ENCODE measurements around the gene REM2.
"Not testable (repeated sequence)": the region's sequence is repeated elsewhere in the genome, so short reads cannot be mapped to it uniquely, and the experiment has no call there.

REM2 gene

GRCh38 chr14:22854963-22855724 is 27.9 kb upstream of the REM2 start:
- Mint-ChIP-seq H3K36me3 (ENCODE audit: low read depth) (no peaks in the 10 kb centered on the region), H3K4me1 (ENCODE audit: low read depth) (peaks cover 33% of the 10 kb centered on the region), H3K27me3 (peaks cover 19% of the 10 kb centered on the region), H3K4me3 (no peak overlapping the region), H3K27ac (no peak overlapping the region), H3K9me3 (no peaks in the 10 kb centered on the region)
- intact Hi-C loops (cut with micrococcal nuclease): no loop called here

DNA sequence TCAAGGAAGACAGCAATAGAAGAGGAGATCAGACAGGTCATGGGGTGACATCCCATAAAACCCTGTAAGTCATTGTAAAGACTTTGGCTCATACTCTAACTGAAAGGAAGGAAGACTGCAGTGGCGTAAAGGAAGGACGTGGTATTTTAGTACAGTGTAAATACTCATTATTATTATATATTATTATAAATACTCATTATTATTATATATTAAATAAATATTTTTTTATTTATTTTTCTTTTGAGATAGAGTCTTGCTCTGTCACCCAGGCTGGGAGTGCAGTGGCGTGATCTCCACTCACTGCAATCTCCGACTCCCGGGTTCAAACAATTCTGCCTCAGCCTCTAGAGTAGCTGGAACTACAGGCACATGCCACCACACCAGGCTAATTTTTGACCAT is 26.6 kb upstream of the REM2 start:
- no peaks in the 10 kb centered on the region for H3K36me3 Mint-ChIP-seq (ENCODE audit: low read depth)
- peaks cover 30% of the 10 kb centered on the region for H3K27me3 Mint-ChIP-seq
- H3K27ac Mint-ChIP-seq: no peak overlapping the region
- H3K9me3 Mint-ChIP-seq: no peaks in the 10 kb centered on the region
- H3K4me1 Mint-ChIP-seq (ENCODE audit: low read depth): peaks cover 20% of the 10 kb centered on the region
- H3K4me3 Mint-ChIP-seq: no peak overlapping the region
- intact Hi-C loops (cut with micrococcal nuclease): no loop called here

DNA sequence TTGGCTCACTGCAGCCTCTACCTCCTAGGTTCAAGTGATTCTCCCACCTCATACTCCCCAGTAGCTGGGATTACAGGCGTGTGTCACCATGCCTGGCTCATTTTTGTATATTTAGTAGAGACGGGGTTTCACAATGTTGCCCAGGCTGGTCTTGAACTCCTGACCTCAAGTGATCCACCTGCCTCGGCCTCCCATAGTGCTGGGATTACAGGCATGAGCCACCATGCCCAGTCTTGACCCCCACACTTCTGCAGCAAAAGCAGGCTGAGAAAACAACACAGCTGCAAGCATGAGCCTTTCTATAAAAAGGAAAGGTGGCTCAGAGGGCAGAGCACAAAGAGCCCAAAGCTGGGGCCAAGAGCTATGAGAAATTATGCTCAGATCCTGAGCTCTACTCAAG is 22.6 kb upstream of the REM2 start:
- intact Hi-C loops (cut with micrococcal nuclease); H3K36me3 Mint-ChIP-seq (ENCODE audit: low read depth); H3K27ac Mint-ChIP-seq; H3K9me3 Mint-ChIP-seq; H3K4me3 Mint-ChIP-seq; H3K4me1 Mint-ChIP-seq (ENCODE audit: low read depth): not testable (repeated sequence)
- H3K27me3 Mint-ChIP-seq: peaks cover 40% of the 10 kb centered on the region

DNA sequence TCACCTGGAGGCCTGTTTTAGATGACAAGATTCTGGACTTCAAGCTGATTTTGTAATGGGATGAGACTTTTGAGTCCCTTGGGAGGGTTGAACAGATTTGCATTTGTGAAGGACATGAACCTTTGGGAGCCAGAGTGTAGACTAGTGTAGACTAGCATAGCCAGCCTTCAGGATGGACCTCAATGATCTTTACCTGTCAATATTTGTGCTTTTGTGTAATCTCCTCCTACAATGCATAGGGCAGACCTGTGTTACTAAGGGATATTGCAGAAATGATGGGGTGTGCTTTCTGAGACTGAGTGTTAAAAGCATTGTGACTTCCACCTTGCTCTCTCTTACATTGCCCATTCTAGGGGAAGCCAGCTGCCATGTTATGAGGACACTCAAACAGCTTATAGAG is 21.4 kb upstream of the REM2 start:
- intact Hi-C loops (cut with micrococcal nuclease): no loop called here
- Mint-ChIP-seq H3K4me1 (ENCODE audit: low read depth) (no peaks in the 10 kb centered on the region), H3K36me3 (ENCODE audit: low read depth) (no peaks in the 10 kb centered on the region), H3K27me3 (peaks cover 38% of the 10 kb centered on the region), H3K27ac (no peak overlapping the region), H3K4me3 (no peak overlapping the region), H3K9me3 (no peaks in the 10 kb centered on the region)

DNA sequence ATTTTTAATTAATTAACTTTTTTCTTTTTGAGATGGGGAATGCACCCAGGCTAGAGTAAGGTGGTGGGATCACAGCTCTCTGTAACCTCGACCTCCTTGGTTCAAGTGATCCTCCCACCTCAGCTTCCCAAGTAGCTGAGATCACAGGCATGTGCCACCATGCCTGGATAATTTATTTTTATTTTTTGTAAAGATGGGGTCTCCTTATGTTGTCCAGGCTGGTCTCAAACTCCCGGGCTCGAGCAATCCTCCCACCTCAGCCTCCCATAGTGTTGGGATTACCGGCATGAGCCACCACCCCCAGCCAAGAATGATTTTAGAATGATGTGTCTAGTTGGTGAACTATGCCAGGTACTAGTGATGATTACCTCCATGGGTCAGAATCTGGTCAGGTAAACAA is 18.0 kb upstream of the REM2 start:
- Mint-ChIP-seq H3K4me1 (ENCODE audit: low read depth) (no peaks in the 10 kb centered on the region), H3K9me3 (no peaks in the 10 kb centered on the region), H3K36me3 (ENCODE audit: low read depth) (no peaks in the 10 kb centered on the region), H3K4me3 (no peak overlapping the region), H3K27ac (no peak overlapping the region), H3K27me3 (peaks cover 26% of the 10 kb centered on the region)
- intact Hi-C loops (cut with micrococcal nuclease): no loop called here

DNA sequence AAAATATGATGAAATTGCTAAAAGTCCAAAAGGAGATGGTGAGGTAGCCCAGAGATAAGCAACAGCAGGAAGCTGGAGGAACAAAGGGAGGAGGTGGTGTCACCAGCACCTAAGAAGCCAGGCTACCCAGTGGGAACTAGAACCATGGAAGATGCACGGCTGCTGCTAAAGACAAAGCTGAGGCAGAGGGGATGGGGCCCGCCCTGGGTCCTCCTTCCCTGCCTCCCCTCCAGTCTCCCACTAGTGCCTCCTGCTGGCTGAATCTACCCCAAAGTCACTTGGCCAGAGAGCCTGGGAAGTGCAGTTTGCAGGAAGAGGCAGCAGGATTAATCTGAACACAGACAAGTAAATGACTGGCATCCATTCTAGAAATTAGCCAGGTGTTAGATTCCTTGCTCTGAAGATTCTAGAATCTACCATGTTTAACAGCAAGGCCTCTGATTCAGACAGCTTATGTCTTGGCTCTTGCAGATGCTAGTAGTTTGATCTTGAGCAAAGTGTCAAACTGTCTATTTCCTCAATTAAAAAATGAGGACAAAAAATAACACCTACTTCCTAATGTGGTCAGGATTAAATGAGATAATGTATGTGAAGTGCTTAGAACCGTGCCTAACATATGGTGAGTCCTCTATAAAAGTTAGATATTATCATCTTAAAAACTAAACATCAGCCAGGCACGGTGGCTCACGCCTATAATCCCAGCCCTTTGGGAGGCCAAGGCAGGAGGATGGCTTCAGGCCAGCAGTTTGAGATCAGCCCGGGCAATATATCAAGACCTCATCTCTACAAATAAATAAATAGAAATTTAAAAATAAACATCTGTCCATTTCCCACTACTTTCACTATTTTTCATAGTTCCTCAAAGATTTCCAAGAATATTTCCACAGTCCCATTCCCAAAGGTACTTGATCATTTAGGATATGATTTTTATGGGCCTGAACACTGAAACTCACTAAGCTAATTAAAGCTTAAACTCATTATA is 17.3 kb upstream of the REM2 start:
- Mint-ChIP-seq H3K4me1 (ENCODE audit: low read depth) (no peaks in the 10 kb centered on the region), H3K9me3 (no peaks in the 10 kb centered on the region), H3K4me3 (no peak overlapping the region), H3K36me3 (ENCODE audit: low read depth) (no peaks in the 10 kb centered on the region), H3K27me3 (peaks cover 21% of the 10 kb centered on the region), H3K27ac (no peak overlapping the region)
- intact Hi-C loops (cut with micrococcal nuclease): no loop called here

DNA sequence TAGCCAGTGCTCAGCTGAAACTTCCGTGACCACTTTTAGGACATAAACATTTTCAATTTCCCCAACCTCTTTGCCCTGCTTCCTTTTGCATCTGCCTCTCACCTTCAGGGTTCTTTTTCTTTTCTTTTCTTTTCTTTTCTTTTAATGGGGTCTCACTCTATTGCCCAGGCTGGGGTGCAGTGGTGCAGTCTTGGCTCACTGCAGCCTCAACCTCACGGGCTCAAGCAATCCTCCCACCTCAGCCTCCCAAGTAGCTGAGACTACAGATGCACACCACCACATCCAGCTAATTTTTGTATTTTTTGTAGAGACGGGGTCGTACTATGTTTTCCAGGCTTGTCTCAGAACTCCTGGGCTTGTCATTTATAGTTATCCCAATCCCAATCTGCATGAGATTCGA is 16.1 kb upstream of the REM2 start:
- H3K27me3 Mint-ChIP-seq: peaks cover 11% of the 10 kb centered on the region
- no peak overlapping the region for H3K4me3 Mint-ChIP-seq
- no peaks in the 10 kb centered on the region for H3K9me3 Mint-ChIP-seq
- no peaks in the 10 kb centered on the region for H3K4me1 Mint-ChIP-seq (ENCODE audit: low read depth)
- no peak overlapping the region for H3K27ac Mint-ChIP-seq
- H3K36me3 Mint-ChIP-seq (ENCODE audit: low read depth): no peaks in the 10 kb centered on the region
- intact Hi-C loops (cut with micrococcal nuclease): no loop called here

DNA sequence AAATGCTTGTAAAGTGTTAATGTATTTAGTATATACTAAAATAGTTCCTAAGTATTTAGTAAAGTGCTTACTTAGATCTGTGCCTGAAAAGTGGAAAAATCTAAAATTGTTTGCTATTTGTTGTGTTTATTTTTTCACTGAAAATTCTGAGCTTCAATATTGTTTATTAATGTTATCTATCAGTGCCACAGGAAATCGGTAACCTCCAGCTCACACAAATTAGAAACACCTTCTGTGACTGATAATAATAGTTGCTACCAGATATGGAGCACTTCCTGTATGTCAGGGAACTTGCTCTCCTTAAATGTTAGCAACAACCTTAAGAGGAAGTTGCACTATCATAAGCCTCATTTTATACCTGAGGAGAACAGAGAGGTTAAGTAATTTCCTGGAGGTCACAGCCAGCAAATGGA is 12.2 kb upstream of the REM2 start:
- peaks cover 19% of the 10 kb centered on the region for H3K4me1 Mint-ChIP-seq (ENCODE audit: low read depth)
- H3K36me3 Mint-ChIP-seq (ENCODE audit: low read depth): peaks cover 37% of the 10 kb centered on the region
- peak overlapping the region; percentile 87 for H3K27ac Mint-ChIP-seq
- H3K9me3 Mint-ChIP-seq: no peaks in the 10 kb centered on the region
- H3K27me3 Mint-ChIP-seq: peaks cover 2% of the 10 kb centered on the region
- peak overlapping the region; percentile 85 for H3K4me3 Mint-ChIP-seq
- intact Hi-C loops (cut with micrococcal nuclease): no loop called here

DNA sequence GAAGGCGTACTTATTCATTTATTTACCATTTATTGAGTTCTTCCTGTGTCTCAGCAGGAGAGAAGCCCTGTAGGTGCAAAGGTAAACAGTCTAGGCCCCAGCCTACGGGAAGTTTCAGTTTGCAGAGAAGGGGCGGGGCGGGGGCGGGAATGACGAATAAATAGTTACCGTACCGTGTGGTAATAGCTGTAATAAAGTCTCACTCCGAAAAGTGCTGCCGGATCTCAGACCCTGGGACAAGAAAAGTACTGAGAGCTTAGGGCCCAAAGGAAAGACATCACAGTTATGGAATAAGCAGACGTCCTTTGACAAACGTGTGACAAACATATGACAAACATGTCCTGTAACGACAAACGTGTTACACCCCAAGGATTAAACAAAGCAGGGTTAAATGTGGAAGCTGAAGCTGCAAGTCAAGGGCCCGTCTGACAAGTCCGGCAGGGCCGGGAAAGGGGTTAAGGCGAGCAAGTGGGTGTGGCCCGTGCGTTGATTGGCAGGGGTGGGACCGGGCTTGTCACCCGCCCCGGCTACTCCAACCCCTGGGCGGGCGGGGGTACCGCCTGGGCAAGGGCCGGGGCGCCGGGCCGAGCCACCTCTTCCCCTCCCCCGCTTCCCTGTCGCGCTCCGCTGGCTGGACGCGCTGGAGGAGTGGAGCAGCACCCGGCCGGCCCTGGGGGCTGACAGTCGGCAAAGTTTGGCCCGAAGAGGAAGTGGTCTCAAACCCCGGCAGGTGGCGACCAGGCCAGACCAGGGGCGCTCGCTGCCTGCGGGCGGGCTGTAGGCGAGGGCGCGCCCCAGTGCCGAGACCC is 11.6 kb upstream of the REM2 start, which contains the start of gene LRP10:
LRP10 (plus strand) TSS at position 517 of the 809 bp plus-strand sequence. CDS start 564 bp downstream, outside the sequence.
- Mint-ChIP-seq H3K4me3 (peak within 1 kb of the TSS; percentile 85), H3K4me1 (ENCODE audit: low read depth) (peaks cover 19% of the 10 kb centered on the region), H3K27ac (peak within 1 kb of the TSS; percentile 87), H3K36me3 (ENCODE audit: low read depth) (peaks cover 43% of the 10 kb centered on the region), H3K27me3 (peaks cover 2% of the 10 kb centered on the region), H3K9me3 (no peaks in the 10 kb centered on the region)
- intact Hi-C loops (cut with micrococcal nuclease): loop anchor here (1.0 kb wide), 1 partner anchor 29 kb away; no protein-coding TSS in a partner anchor

- Mint-ChIP-seq H3K9me3 (no peaks in the 10 kb centered on the region), H3K36me3 (ENCODE audit: low read depth) (peaks cover 51% of the 10 kb centered on the region)
Measured at GRCh38 chr14:22872033-22872832, 10.8 kb upstream of the REM2 start.

DNA sequence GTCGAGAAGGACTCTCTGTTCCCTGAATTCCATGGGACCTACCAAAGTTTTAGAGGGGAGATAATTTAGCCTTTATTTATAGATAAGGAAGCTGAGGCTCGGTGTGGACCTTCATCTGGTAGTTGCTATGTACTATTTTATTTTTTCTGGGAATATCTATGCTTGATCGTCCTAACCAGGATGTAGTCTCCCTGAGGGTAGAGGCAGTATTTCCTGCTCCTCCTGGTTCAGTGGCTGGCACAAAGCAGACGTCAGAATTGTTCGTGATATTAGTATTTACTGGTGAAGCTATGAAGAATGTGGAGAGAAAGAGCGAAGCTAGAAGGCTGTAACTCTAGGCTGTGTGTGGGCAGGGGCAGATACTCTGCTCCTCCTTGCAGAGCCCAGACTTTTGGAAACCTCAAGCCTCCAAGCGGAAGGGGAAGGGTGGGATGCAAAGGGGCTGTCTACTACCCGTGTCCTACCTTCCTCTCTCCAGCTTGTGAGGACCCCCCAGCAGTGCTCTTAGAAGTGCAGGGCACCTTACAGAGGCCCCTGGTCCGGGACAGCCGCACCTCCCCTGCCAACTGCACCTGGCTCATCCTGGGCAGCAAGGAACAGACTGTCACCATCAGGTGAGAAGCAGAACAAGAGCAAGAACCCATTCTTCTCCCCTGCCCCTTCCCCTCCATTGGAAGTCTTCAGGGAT is 10.0 kb upstream of the REM2 start:
- H3K36me3 Mint-ChIP-seq (ENCODE audit: low read depth): peaks cover 59% of the 10 kb centered on the region
- peaks cover 19% of the 10 kb centered on the region for H3K4me1 Mint-ChIP-seq (ENCODE audit: low read depth)
- no peaks in the 10 kb centered on the region for H3K27me3 Mint-ChIP-seq
- no peaks in the 10 kb centered on the region for H3K9me3 Mint-ChIP-seq
- peak overlapping the region; percentile 85 for H3K4me3 Mint-ChIP-seq
- peak overlapping the region; percentile 87 for H3K27ac Mint-ChIP-seq
- intact Hi-C loops (cut with micrococcal nuclease): loop anchor here (1.0 kb wide), 1 partner anchor 27 kb away; no protein-coding TSS in a partner anchor

More at GRCh38 chr14:22872033-22872832, 10.8 kb upstream of the REM2 start:
- intact Hi-C loops (cut with micrococcal nuclease): loop anchor here (1.0 kb wide), 1 partner anchor 28 kb away; no protein-coding TSS in a partner anchor
- Mint-ChIP-seq H3K4me3 (peak overlapping the region; percentile 85), H3K27ac (peak overlapping the region; percentile 87), H3K4me1 (ENCODE audit: low read depth) (peaks cover 19% of the 10 kb centered on the region), H3K27me3 (no peaks in the 10 kb centered on the region)

DNA sequence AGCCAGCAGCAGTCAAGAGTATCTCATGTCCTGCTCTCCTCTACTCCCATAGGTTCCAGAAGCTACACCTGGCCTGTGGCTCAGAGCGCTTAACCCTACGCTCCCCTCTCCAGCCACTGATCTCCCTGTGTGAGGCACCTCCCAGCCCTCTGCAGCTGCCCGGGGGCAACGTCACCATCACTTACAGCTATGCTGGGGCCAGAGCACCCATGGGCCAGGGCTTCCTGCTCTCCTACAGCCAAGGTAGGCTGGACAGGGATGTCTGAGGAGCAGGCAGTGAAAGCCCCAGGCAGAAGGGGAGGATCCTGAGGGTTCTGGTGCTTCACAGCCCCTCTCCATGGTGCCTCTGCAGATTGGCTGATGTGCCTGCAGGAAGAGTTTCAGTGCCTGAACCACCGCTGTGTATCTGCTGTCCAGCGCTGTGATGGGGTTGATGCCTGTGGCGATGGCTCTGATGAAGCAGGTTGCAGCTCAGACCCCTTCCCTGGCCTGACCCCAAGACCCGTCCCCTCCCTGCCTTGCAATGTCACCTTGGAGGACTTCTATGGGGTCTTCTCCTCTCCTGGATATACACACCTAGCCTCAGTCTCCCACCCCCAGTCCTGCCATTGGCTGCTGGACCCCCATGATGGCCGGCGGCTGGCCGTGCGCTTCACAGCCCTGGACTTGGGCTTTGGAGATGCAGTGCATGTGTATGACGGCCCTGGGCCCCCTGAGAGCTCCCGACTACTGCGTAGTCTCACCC is 7.8 kb upstream of the REM2 start:
- H3K4me1 Mint-ChIP-seq (ENCODE audit: low read depth): peaks cover 19% of the 10 kb centered on the region
- H3K4me3 Mint-ChIP-seq: no peak overlapping the region
- no peaks in the 10 kb centered on the region for H3K9me3 Mint-ChIP-seq
- H3K36me3 Mint-ChIP-seq (ENCODE audit: low read depth): peaks cover 76% of the 10 kb centered on the region
- H3K27me3 Mint-ChIP-seq: no peaks in the 10 kb centered on the region
- no peak overlapping the region for H3K27ac Mint-ChIP-seq
- intact Hi-C loops (cut with micrococcal nuclease): no loop called here
